Prostate gland (tissue), 2 donors: ENCODE measurements around the gene NOP53. TPM values are rescaled to one million over a fixed set of nuclear protein-coding genes. Genes with fewer than 3 reads are reported as not detected.
"Not testable (repeated sequence)": the region's sequence is repeated elsewhere in the genome, so short reads cannot be mapped to it uniquely, and the experiment has no call there.

Experiments used
- DNase-seq: peaks from one replicate; pipeline ENCODE4 v3.0.0-alpha.2; 2019; ENCODE audit warnings: low spot score
- H3K27ac ChIP-seq, 2 donors: fragments of 200-600 bp; sonication (generic); 2 replicates each; pipeline ENCODE4 v1.5.1; 2017 to 2019
- H3K27me3 ChIP-seq: fragments of 200-600 bp; sonication (generic); replicated peaks from 2 replicates; pipeline ENCODE4 v1.5.1; 2019; ENCODE audit not compliant: insufficient read depth
- H3K36me3 ChIP-seq, 2 donors: fragments of 200-600 bp; sonication (generic); 1 replicate in 1 of 2; 2 replicates in 1 of 2; pipeline versions ENCODE4 v1.5.1 to v1.8.1; 2017 to 2019
- H3K4me1 ChIP-seq: fragments of 200-600 bp; sonication (generic); replicated peaks from 2 replicates; pipeline ENCODE4 v1.5.1; 2019
- H3K4me3 ChIP-seq, 2 donors: fragments of 200-600 bp; sonication (generic); 2 replicates each; pipeline ENCODE4 v1.5.1; 2017 to 2019
- H3K9me3 ChIP-seq: fragments of 200-600 bp; sonication (generic); 2 replicates; pipeline ENCODE4 v1.5.1; 2017
- CTCF ChIP-seq, 4 experiments: fragments of 200-600 bp in 2 of 4; fragments of 450-650 bp in 2 of 4; sonication (generic) in 2 of 4; IDR thresholded peaks; 1 replicate in 3 of 4; 2 replicates in 1 of 4; pipeline ENCODE4 v1.5.1; 2016 to 2019; ENCODE audit warnings: antibody characterized with exemption in 4 of 4, mild to moderate bottlenecking in 2 of 4, moderate library complexity in 2 of 4
- POLR2A ChIP-seq: fragments of 450-650 bp; IDR thresholded peaks from one replicate; pipeline ENCODE4 v1.6.1; 2016; ENCODE audit warnings: antibody characterized with exemption, mild to moderate bottlenecking
- POLR2AphosphoS5 ChIP-seq: sonication (generic); formaldehyde crosslinking; IDR thresholded peaks from one replicate; pipeline ENCODE4 v1.6.1; 2017; ENCODE audit warnings: antibody characterized with exemption
- WGBS: methylation state at CpG from one replicate; pipeline ENCODE4 v1.1.5; 2018; 5-methylcytosine and 5-hydroxymethylcytosine counted together
- intact Hi-C: fragments of 100-400 bp; cut with DNase I; formaldehyde crosslinking; loops from one replicate; pipeline ENCODE4 v1.14.2; 2022
- total RNA-seq, 2 donors: library from RNA; depleted of rRNA; stranded (reverse); fragments of >200 nt; gene quantifications; one replicate each; pipeline ENCODE4 v1.1.0, GENCODE V29; 2016

Gene NOP53
- total RNA-seq, 2 donors from 2014 or later = 465 to 586 TPM

GRCh38 chr19:47761566-47761965 is 16.2 kb downstream of the NOP53 start:
- intact Hi-C loops = no loop called here
- no peaks in the 10 kb centered on the region for H3K4me1 ChIP-seq
- 78% methylated on average over 5 of the region's 5 CpGs for WGBS
- peaks cover 0 to 8% of the 10 kb centered on the region in 2 donors for H3K36me3 ChIP-seq
- no peak for DNase-seq
- H3K27ac ChIP-seq = no peak overlapping the region
- H3K9me3 ChIP-seq = no peaks in the 10 kb centered on the region
- no peak overlapping the region for H3K4me3 ChIP-seq
- no peaks in the 10 kb centered on the region for H3K27me3 ChIP-seq
- TF ChIP-seq CTCF (IDR thresholded peaks at IDR 0.05) (no peak), POLR2A (no peak), POLR2AphosphoS5 (no peak)

- H3K4me1 ChIP-seq = no peaks in the 10 kb centered on the region
- H3K9me3 ChIP-seq = no peaks in the 10 kb centered on the region
- H3K4me3 ChIP-seq = no peak overlapping the region
- intact Hi-C loops = no loop called here
- no peak overlapping the region for H3K27ac ChIP-seq
- peaks cover 0 to 2% of the 10 kb centered on the region in 2 donors for H3K36me3 ChIP-seq
- TF ChIP-seq POLR2A (no peak), POLR2AphosphoS5 (no peak), CTCF (IDR thresholded peaks at IDR 0.05) (no peak)
- H3K27me3 ChIP-seq = no peaks in the 10 kb centered on the region
- 52% methylated on average over 3 of the region's 3 CpGs for WGBS
- no peak for DNase-seq
These were observed 16.8 kb downstream of the NOP53 start for GRCh38 chr19:47762151-47762550.

GRCh38 chr19:47762615-47763308 is 17.4 kb downstream of the NOP53 start:
- TF ChIP-seq POLR2A (no peak), POLR2AphosphoS5 (peak; percentile 29)
- 64% methylated on average over 18 of the region's 18 CpGs for whole genome bisulfite sequencing
- H3K36me3 ChIP-seq = no peaks in the 10 kb centered on the region
- no peaks in the 10 kb centered on the region for H3K4me1 ChIP-seq
- DNase-seq = no peak
- no peak overlapping the region for H3K27ac ChIP-seq
- intact Hi-C loops = no loop called here
- H3K9me3 ChIP-seq = no peaks in the 10 kb centered on the region
- no peaks in the 10 kb centered on the region for H3K27me3 ChIP-seq
- H3K4me3 ChIP-seq = no peak overlapping the region

GRCh38 chr19:47764705-47765104 is 19.4 kb downstream of the NOP53 start:
- H3K27ac ChIP-seq, H3K36me3 ChIP-seq, H3K4me3 ChIP-seq, H3K27me3 ChIP-seq, intact Hi-C loops, H3K9me3 ChIP-seq, DNase-seq, H3K4me1 ChIP-seq: not testable (repeated sequence)
- 90% methylated on average over 3 of the region's 3 CpGs for WGBS

GRCh38 chr19:47765523-47766358 is 20.4 kb downstream of the NOP53 start:
- Histone ChIP-seq H3K27me3 (no peaks in the 10 kb centered on the region), H3K27ac (no peak overlapping the region), H3K4me3 (no peak overlapping the region), H3K9me3 (no peaks in the 10 kb centered on the region), H3K36me3 (no peaks in the 10 kb centered on the region), H3K4me1 (no peaks in the 10 kb centered on the region)
- peak; percentile 44 for DNase-seq
- 37% methylated on average over 17 of the region's 19 CpGs for WGBS
- no peak for TF ChIP-seq POLR2AphosphoS5
- TF ChIP-seq CTCF (IDR thresholded peaks at IDR 0.05) = peak; percentile 21 to 74 (median 71)
- no peak for TF ChIP-seq POLR2A
- intact Hi-C loops = loop anchor here (2.0 kb wide), 1 partner anchor 23 kb away; no protein-coding TSS in a partner anchor
